ENCODE results near the gene RNF208. TPM values are rescaled to one million over a fixed set of nuclear protein-coding genes. Genes with fewer than 3 reads are reported as not detected.
A peak's percentile ranks its signal among the peaks of the same experiment; 100 is the strongest.

Gene RNF208
- total and polyA plus RNA-seq, 2 donors (not counting 3 experiments of a cell fraction or from before 2014, with no cell fraction given): 1.3 to 4.8 TPM

GRCh38 chr9:137204731-137205125 lies 17.3 kb downstream of the RNF208 start:
- Histone ChIP-seq H3K27ac (ENCODE audit: insufficient read depth, low read depth, low read length) (peak overlapping the region; percentile 23), H3K9me3 (replicated peaks; ENCODE audit: control insufficient read depth, insufficient read depth, low read length) (no peaks in the 10 kb centered on the region), H3K4me3 (replicated peaks in 1 of 3; ENCODE audit: insufficient read depth in 1 of 3, low read depth in 1 of 3, low read length in 3 of 3) (peak overlapping the region; percentile 61 to 68 (median 62)), H2AFZ (ENCODE audit: low read depth, low read length) (peak overlapping the region; percentile 61), H3K79me2 (ENCODE audit: control insufficient read depth, insufficient read depth, low read length) (peaks cover 35% of the 10 kb centered on the region), H3K27me3 (ENCODE audit: control insufficient read depth in 2 of 2, insufficient read depth in 2 of 2, low read length in 2 of 2) (no peaks in the 10 kb centered on the region), H3K9ac (replicated peaks; ENCODE audit: extremely low read depth, insufficient read depth, low read length) (peak overlapping the region; percentile 85), H3K9me1 (replicated peaks; ENCODE audit: control insufficient read depth, extremely low read depth, insufficient read depth, low read length) (no peaks in the 10 kb centered on the region), H3K4me1 (ENCODE audit: control insufficient read depth, extremely low read depth, insufficient read depth, low read length) (peaks cover 26% of the 10 kb centered on the region), H4K20me1 (replicated peaks; ENCODE audit: control insufficient read depth, extremely low read depth, insufficient read depth, low read length) (no peaks in the 10 kb centered on the region), H3K4me2 (ENCODE audit: insufficient read depth, low read length) (peak overlapping the region; percentile 73), H3K36me3 (ENCODE audit: control insufficient read depth in 2 of 2, extremely low read depth in 1 of 2, insufficient read depth in 2 of 2, low read length in 2 of 2) (peaks cover 0 to 5% of the 10 kb centered on the region in 2 experiments)
- FAIRE-seq (no peak), DNase-seq (ENCODE audit: low read depth, low spot score) (no peak)
- CTCF ChIA-PET: interaction anchor here (1.0 to 2.1 kb wide), 6 partner anchors 9 to 35 kb away, joined by 3 to 13 read pairs (median 6); partner anchors contain the start of genes LRRC26, RNF208, RNF224 and SSNA1
- dilution Hi-C loops (cut with MboI; ENCODE audit: extremely low pct_ligation_motif_present, low sequenced_read_pairs) (no loop called here), intact Hi-C loops (cut with micrococcal nuclease) (loop anchor here (2.0 kb wide), 1 partner anchor 16 kb away; the partner anchor contains the start of genes ANAPC2 and SSNA1)
- no peak for TF ChIP-seq JUN (IDR thresholded peaks at IDR 0.05; ENCODE audit: borderline replicate concordance, insufficient read depth, insufficient read length, low read depth)
- no peak for TF ChIP-seq POLR2A (IDR thresholded peaks at IDR 0.05; ENCODE audit: low read depth, low read length)
- no peak for TF ChIP-seq MYC (IDR thresholded peaks at IDR 0.05; ENCODE audit: low read depth, low read length)
- no peak for TF ChIP-seq MAX (IDR thresholded peaks at IDR 0.05; ENCODE audit: insufficient read depth, insufficient read length)
- TF ChIP-seq POLR2AphosphoS5 (IDR thresholded peaks at IDR 0.05; ENCODE audit: insufficient read depth, low read depth, low read length): no peak
- no peak for TF ChIP-seq EZH2 (IDR thresholded peaks at IDR 0.05; ENCODE audit: borderline replicate concordance, low read depth, low read length, severe bottlenecking)
- no peak for TF ChIP-seq GATA2 (IDR thresholded peaks at IDR 0.05; ENCODE audit: insufficient read depth, insufficient read length, low read depth, low read length)
- TF ChIP-seq FOS (IDR thresholded peaks at IDR 0.05; ENCODE audit: borderline replicate concordance, insufficient read depth, low read length): no peak
- no peak for TF ChIP-seq CTCF (IDR thresholded peaks at IDR 0.05; ENCODE audit: extremely low read depth in 1 of 2, insufficient read depth in 1 of 2, low read depth in 1 of 2, low read length in 2 of 2)
- BruUV-seq (replicated peaks): no TSS peak
- POLR2A ChIA-PET: interaction anchor here (1.4 kb wide), 1 partner anchor 16 kb away, joined by 4 read pairs; the partner anchor contains the start of gene SSNA1

Measured in endothelial cell of umbilical vein (primary cell).